Superior temporal gyrus (tissue), 1 donor: ENCODE data around the gene PNPLA3.
"Not testable (repeated sequence)": the region's sequence is repeated elsewhere in the genome, so short reads cannot be mapped to it uniquely, and the experiment has no call there.

Experiments used
- DNase-seq: peaks from one replicate; pipeline ENCODE4 v3.0.0-alpha.2; 2016; ENCODE audit errors: extremely low spot score

The PNPLA3 gene

DNA sequence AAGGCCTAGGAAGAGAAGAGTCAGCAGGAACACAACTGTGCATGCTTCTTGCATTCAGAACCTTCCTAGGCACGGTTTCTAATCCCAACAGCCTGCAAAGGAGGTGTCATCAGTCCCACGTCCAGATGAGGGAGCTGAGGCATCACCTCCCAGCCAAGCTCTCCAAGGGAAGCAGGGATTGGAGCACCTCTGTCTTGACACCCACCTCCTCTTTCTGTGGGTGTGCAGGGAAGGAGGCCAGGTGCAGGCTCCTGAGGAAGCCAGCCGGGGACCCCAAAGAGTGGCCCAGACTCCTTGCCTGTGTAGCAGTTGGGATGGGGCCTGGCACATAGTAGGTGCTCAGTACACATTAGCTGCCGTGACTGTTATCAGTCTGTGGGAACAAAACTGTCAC, 33.7 kb upstream of the PNPLA3 start:
- DNase-seq, result no peak

DNA sequence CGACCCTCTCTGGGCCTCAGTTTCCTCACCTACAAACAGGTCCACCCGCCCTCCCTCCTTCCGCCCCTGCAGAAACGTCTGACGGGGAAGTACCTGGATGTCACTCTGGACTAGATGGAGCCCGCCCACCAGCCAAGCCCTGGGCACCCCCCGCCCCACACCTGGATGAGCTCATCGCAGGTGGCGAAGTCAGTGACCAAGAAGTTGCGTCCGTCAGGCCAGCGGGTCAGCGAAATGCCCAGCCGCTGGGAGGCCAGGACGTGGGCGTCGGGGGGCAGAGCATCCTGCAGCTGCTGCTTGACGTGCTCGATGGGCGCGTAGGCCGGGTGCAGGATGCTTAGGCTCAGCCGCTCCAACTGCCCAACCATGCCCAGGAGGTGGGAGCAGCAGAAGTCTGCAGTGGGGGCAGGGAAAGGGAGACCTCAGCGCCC, 32.7 kb upstream of the PNPLA3 start:
- DNase-seq, result no peak

- no peak for DNase-seq
These were observed 32.0 kb upstream of the PNPLA3 start, which contains the start of gene PNPLA5 for GRCh38 chr22:43891360-43892182. TSS of gene PNPLA5 (minus strand) at chr22:43892013. CDS start at chr22:43891880, 133 bp downstream.

DNA sequence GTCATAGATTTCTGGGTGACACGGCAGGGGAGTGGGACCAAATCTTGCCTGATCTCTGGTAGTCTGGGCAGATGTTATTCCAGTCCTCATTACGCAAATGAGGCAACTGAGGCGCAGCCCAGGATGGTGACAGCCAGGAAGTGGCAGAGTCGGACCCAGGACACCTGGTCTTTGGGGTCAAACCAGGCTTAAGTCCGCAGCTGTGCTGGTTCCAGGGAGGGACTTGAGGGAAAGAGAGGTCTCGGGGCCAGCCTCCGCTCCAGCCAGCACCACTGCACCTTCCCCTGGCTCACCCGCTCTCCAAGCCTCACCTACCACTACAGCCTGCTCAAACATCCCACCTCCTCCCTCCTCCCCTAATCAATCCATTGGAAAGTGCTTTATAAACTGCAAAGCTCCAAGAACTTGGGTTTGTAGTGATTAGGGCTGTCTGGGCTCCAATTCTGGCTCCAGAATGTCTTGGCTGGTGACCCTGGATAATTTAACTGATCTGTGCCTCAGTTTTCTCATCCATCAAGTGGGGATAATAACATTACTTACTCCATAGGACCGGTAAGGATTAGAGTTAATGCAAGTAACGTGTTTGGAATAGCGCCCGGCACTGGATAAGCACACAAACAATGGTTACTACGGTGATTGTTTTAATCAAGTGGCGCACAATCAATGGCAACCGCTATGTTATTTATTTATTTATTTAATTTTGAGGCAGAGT, 31.3 kb upstream of the PNPLA3 start:
- no peak for DNase-seq

GRCh38 chr22:43893266-43893665, 30.3 kb upstream of the PNPLA3 start:
- DNase-seq, result no peak

- no peak for DNase-seq
These were observed 29.5 kb upstream of the PNPLA3 start for GRCh38 chr22:43894122-43894521.

DNA sequence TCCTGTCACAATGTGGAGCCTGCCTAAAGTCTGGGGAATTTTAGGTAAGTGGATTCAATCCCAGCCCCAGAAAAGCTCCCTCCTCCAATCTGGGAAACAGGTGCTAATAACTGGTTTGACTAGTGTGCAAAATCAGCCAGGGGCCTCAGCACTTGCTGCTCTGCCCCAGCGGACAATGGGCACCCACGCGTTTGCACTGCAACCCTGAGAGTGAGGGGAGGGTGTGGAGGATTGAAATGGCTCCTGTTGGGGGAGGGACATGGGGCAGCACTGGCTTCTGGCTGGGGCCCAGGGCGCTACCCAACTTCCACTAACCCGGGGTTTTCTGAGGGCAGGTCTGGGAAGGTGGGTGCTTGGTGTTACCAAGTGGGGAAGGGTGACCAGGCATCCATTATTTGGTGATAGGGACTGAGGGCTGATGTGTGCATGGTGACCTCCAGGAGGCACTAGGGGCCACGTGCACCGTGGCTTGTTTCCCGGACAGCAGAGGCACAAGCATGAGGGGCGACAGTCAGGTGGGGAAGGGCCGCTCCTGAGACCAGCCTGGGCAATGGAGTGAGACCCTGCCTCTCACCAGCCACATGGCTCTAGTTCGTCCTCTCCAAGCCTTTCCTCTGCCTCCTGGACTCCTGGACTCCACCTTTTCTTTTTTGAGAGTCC, 27.5 kb upstream of the PNPLA3 start:
- DNase-seq, result no peak

GRCh38 chr22:43897751-43898261, 25.8 kb upstream of the PNPLA3 start:
- DNase-seq, result no peak

- no peak for DNase-seq
These were observed 23.4 kb upstream of the PNPLA3 start for GRCh38 chr22:43900206-43900605.

GRCh38 chr22:43901976-43902643, 21.5 kb upstream of the PNPLA3 start:
- no peak for DNase-seq

GRCh38 chr22:43903033-43903432, 20.6 kb upstream of the PNPLA3 start:
- DNase-seq, result not testable (repeated sequence)

GRCh38 chr22:43904412-43904811, 19.2 kb upstream of the PNPLA3 start:
- not testable (repeated sequence) for DNase-seq

DNA sequence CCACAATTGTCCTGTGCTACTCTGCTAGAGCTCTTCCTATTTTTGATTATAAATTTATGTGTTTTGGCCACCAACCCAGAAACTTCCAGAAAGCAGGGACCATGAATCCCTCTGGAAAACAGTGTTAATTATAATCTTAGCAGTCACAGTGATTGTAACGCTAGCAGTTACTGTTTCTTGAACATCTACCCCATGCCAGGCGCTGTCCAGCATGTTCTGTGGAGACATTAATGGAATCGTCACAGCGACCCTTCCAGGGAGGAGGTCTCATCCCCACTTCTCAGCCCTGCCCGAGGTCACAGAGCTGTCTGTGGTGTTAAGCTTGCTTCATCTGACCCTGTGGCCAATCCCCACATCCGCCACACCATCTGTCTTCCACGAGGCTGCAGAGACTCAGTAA, 17.9 kb upstream of the PNPLA3 start:
- DNase-seq, result no peak

DNA sequence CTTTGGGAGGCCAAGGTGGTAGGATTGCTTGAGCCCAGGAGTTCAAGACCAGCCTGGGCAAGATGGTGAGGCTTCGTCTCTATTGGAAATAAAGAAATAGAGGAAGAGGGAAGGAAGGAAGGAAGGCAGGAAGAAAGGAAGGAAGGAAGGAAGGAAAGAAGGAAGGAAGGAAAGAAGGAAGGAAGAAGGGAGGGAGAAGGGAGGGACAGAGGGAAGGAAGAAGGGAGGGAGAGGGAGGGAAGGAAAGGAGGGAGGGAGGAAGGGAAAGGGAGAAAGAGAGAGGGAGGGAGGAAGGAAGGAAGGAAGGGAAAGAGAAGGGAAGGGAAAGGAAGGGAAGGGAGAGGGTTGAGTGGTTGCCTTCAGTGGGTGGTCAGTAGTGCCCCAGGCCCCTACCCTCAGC, 13.9 kb upstream of the PNPLA3 start:
- DNase-seq, result no peak

GRCh38 chr22:43910178-43910695, 13.4 kb upstream of the PNPLA3 start:
- DNase-seq, result no peak

DNA sequence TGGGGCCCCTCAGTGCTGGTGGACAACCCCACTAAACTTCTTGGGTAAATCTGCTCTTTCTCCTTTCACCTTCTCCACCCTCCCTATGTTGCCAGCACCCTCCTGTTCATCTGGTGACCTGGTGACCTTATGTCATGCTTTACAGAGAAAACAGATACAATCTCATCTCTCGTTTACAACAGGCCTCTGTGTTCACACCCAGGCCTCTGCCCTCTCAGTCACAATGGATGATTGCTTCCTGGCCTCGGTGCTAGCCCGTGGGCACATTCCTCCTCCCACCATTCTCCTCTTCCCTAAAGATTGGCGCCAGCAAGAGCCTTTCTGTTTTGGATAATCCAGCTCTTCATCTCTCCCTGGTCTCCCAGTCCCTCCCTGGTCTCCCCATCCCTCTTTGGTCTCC, 12.3 kb upstream of the PNPLA3 start:
- DNase-seq, result no peak

DNA sequence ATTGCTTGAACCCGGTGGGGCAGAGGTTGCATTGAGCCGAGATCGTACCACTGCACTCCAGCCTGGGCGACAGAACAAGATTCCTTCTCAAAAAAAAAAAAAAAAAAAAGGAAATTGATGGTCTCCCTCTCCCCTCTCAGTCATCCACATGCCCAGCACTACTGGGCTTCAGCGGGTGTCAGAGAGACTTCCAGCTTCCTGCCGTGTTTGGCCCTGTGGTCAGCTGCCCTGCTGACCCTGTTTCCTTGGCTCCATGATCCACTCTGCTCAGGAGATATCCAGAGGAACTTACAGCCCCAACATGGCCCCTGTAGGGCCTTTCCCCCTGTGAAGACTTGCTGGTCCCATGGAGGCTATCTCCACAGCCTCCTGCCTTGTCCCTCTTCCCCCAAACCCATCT, 6.1 kb upstream of the PNPLA3 start:
- DNase-seq, result no peak

GRCh38 chr22:43919106-43919973, 4.3 kb upstream of the PNPLA3 start:
- no peak for DNase-seq

GRCh38 chr22:43921370-43921769, 2.2 kb upstream of the PNPLA3 start:
- peak; percentile 41 for DNase-seq

DNA sequence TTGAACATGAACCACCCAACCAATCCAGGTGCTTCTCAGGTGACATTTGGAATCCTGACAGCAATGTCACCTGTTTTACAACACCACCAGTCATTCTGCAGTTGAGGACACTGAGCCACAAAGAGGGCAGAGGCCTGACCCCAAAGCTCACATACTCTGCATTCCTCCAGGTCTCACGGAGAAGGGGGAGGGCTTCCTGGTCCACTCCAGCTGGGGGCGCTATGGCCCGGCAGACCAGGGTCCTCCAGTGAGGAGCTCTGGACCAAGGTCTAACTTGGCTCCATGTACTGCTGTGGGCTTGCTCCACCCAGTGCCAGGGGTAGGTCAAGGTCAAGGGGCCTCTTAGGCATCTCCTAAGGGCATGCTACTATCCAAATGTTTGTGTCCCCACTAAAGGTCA, 1.5 kb upstream of the PNPLA3 start:
- DNase-seq, result no peak

- no peak for DNase-seq
These were observed 414 bp upstream of the PNPLA3 start for GRCh38 chr22:43923191-43923590.
